Tibial nerve (tissue), 3 donors: ENCODE results near the gene EGFLAM.

Source experiments
- POLR2A ChIP-seq, 2 donors: fragments of 450-650 bp; IDR thresholded peaks; one replicate each; pipeline ENCODE4 v1.6.1; 2017; ENCODE audit warnings: antibody characterized with exemption in 2 of 2, mild to moderate bottlenecking in 2 of 2, moderate library complexity in 2 of 2
- TF ChIP-seq, protein P1 (sequence below), 5 experiments: fragments of 200-600 bp in 3 of 5; fragments of 450-650 bp in 2 of 5; sonication (generic) in 3 of 5; IDR thresholded peaks; one replicate each; pipeline ENCODE4 v1.5.1; 2016 to 2019; ENCODE audit warnings: antibody characterized with exemption in 5 of 5, mild to moderate bottlenecking in 3 of 5, moderate library complexity in 2 of 5

- TF ChIP-seq, protein P1, sequence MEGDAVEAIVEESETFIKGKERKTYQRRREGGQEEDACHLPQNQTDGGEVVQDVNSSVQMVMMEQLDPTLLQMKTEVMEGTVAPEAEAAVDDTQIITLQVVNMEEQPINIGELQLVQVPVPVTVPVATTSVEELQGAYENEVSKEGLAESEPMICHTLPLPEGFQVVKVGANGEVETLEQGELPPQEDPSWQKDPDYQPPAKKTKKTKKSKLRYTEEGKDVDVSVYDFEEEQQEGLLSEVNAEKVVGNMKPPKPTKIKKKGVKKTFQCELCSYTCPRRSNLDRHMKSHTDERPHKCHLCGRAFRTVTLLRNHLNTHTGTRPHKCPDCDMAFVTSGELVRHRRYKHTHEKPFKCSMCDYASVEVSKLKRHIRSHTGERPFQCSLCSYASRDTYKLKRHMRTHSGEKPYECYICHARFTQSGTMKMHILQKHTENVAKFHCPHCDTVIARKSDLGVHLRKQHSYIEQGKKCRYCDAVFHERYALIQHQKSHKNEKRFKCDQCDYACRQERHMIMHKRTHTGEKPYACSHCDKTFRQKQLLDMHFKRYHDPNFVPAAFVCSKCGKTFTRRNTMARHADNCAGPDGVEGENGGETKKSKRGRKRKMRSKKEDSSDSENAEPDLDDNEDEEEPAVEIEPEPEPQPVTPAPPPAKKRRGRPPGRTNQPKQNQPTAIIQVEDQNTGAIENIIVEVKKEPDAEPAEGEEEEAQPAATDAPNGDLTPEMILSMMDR (IDR thresholded peaks at IDR 0.05) = no peak
- TF ChIP-seq POLR2A (IDR thresholded peaks at IDR 0.05) = no peak
Measured at GRCh38 chr5:38316544-38317224, 58.3 kb downstream of the EGFLAM start.
